Activated B cell treated with CpG ODN at 0.5 μM for 24 hours (primary cell): ENCODE measurements around the gene C16orf89. TPM values are rescaled to one million over a fixed set of nuclear protein-coding genes. Genes with fewer than 3 reads are reported as not detected.
A peak's percentile ranks its signal among the peaks of the same experiment; 100 is the strongest.
"Not testable (repeated sequence)": the region's sequence is repeated elsewhere in the genome, so short reads cannot be mapped to it uniquely, and the experiment has no call there.

Experiments
- ATAC-seq: fragments of 200-7000 bp; cut with Tn5 transposase; one replicate; pipeline ENCODE4 v1.10.0; 2021; ENCODE audit warnings: low read depth, mild to moderate bottlenecking, moderate library complexity
- CTCF ChIA-PET: fragments of 350-600 bp; sonication (Branson Sonifier 250); formaldehyde crosslinking; loops from one replicate; lab custom pipeline; 2021; ENCODE audit warnings: antibody characterized with exemption; lab: Charles Lee
- POLR2A ChIA-PET: fragments of 350-600 bp; sonication (Branson Sonifier 250); formaldehyde crosslinking; loops from one replicate; lab custom pipeline; 2021; ENCODE audit warnings: antibody characterized with exemption; lab: Charles Lee
- DNase-seq: peaks from one replicate; pipeline ENCODE4 v3.0.0; 2022
- H3K27ac Mint-ChIP-seq: one replicate; pipeline ENCODE4 v1.8.0; 2020; ENCODE audit warnings: mixed read lengths
- H3K27me3 Mint-ChIP-seq: one replicate; pipeline ENCODE4 v1.8.0; 2021; ENCODE audit warnings: mixed read lengths
- H3K36me3 Mint-ChIP-seq: one replicate; pipeline ENCODE4 v1.8.0; 2021; ENCODE audit warnings: low read depth, mixed read lengths
- H3K4me1 Mint-ChIP-seq: one replicate; pipeline ENCODE4 v1.8.0; 2021; ENCODE audit warnings: mixed read lengths
- H3K4me3 Mint-ChIP-seq: one replicate; pipeline ENCODE4 v1.8.0; 2020; ENCODE audit warnings: mild to moderate bottlenecking, mixed read lengths
- H3K9me3 Mint-ChIP-seq: one replicate; pipeline ENCODE4 v1.8.0; 2020; ENCODE audit warnings: mixed read lengths
- CTCF ChIP-seq: fragments of 200-600 bp; IDR thresholded peaks from one replicate; pipeline ENCODE4 v1.8.0; 2022; ENCODE audit warnings: antibody characterized with exemption, mild to moderate bottlenecking
- intact Hi-C: fragments of 100-400 bp; cut with micrococcal nuclease; formaldehyde crosslinking; loops from one replicate; pipeline ENCODE4 v1.15.1; 2024
- total RNA-seq: library from RNA; stranded (reverse); gene quantifications from 2 replicates; pipeline ENCODE4 v1.2.3, GENCODE V29; 2022

Gene C16orf89, protein sequence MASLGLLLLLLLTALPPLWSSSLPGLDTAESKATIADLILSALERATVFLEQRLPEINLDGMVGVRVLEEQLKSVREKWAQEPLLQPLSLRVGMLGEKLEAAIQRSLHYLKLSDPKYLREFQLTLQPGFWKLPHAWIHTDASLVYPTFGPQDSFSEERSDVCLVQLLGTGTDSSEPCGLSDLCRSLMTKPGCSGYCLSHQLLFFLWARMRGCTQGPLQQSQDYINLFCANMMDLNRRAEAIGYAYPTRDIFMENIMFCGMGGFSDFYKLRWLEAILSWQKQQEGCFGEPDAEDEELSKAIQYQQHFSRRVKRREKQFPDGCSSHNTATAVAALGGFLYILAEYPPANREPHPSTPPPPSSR
- not detected in 2 replicates for total RNA-seq

- ChIA-PET CTCF (no interaction called here), POLR2A (no interaction called here)
- H3K36me3 Mint-ChIP-seq = no peaks in the 10 kb centered on the region
- no peak within 1 kb of the TSS for H3K27ac Mint-ChIP-seq
- H3K4me1 Mint-ChIP-seq = no peaks in the 10 kb centered on the region
- peaks cover 8% of the 10 kb centered on the region for H3K27me3 Mint-ChIP-seq
- DNase-seq (no peak), ATAC-seq (no peak)
- TF ChIP-seq CTCF = no peak
- H3K4me3 Mint-ChIP-seq = no peak within 1 kb of the TSS
- intact Hi-C loops = no loop called here
- H3K9me3 Mint-ChIP-seq = no peaks in the 10 kb centered on the region
Measured at GRCh38 chr16:5065813-5066212, at the start of gene C16orf89. TSS of gene C16orf89 (minus strand) at chr16:5065956. CDS start at chr16:5065908, 48 bp downstream.

DNA sequence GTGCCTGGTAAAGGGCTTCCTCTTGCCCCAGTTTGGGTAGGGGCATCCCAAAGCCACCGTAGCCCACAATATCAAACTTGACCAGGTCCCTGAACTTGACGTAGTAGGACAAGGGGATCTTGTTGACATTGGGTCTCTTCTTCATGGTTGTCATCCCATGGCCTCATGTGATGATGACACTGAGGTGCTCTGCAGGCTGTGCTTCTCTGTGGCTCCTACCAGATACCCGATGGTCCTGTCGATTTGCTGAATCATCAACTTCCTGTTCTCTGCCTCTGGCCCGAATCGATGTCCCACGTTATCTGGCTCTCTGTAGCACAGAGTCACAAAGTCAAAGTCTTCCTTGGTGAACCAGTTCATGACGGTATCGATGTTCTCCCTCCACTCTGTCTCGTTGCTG is 45.2 kb upstream of the C16orf89 start:
- CTCF ChIA-PET, ATAC-seq, POLR2A ChIA-PET, DNase-seq, H3K27ac Mint-ChIP-seq, intact Hi-C loops, H3K9me3 Mint-ChIP-seq, H3K4me1 Mint-ChIP-seq, H3K27me3 Mint-ChIP-seq, H3K4me3 Mint-ChIP-seq, H3K36me3 Mint-ChIP-seq: not testable (repeated sequence)

GRCh38 chr16:5108505-5109158 is 42.9 kb upstream of the C16orf89 start:
- TF ChIP-seq CTCF = no peak
- ChIA-PET POLR2A (no interaction called here), CTCF (no interaction called here)
- intact Hi-C loops = no loop called here
- Mint-ChIP-seq H3K27ac (no peak overlapping the region), H3K27me3 (peaks cover 3% of the 10 kb centered on the region), H3K36me3 (no peaks in the 10 kb centered on the region), H3K9me3 (no peaks in the 10 kb centered on the region), H3K4me1 (no peaks in the 10 kb centered on the region), H3K4me3 (no peak overlapping the region)
- no peak for ATAC-seq
- DNase-seq = no peak

- POLR2A ChIA-PET = not testable (repeated sequence)
Measured at GRCh38 chr16:5105039-5105438, 39.3 kb upstream of the C16orf89 start.

GRCh38 chr16:5103296-5104032 is 37.7 kb upstream of the C16orf89 start:
- H3K27me3 Mint-ChIP-seq, ATAC-seq, POLR2A ChIA-PET, H3K4me3 Mint-ChIP-seq, H3K9me3 Mint-ChIP-seq, H3K4me1 Mint-ChIP-seq, intact Hi-C loops, CTCF ChIA-PET, H3K36me3 Mint-ChIP-seq, H3K27ac Mint-ChIP-seq, DNase-seq: not testable (repeated sequence)

More at GRCh38 chr16:5105039-5105438, 39.3 kb upstream of the C16orf89 start:
- H3K36me3 Mint-ChIP-seq, H3K27me3 Mint-ChIP-seq, H3K4me1 Mint-ChIP-seq, H3K27ac Mint-ChIP-seq, H3K9me3 Mint-ChIP-seq, ATAC-seq, DNase-seq, intact Hi-C loops, CTCF ChIA-PET, H3K4me3 Mint-ChIP-seq: not testable (repeated sequence)

DNA sequence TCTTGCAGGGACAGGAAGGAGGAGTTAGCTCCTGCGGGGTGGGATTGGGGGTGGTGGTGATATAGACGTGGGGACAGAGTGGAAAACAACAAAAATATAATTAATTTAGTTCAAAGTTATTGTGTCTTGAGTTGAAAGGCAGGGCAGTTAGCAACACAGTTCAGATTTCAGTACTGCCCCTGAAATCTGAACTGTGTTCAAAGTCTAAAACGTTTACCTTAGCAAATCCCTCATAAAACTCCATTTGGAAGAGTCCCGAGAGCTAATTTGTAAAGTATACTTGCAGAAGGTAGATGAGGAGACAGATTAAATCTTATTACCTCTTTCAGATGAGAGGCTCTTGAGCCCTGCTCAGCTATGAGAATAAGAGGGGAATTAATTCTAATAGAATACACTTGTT is 33.4 kb upstream of the C16orf89 start:
- intact Hi-C loops = loop anchor here (5.0 kb wide), 1 partner anchor 792 kb away; no protein-coding TSS in a partner anchor
- DNase-seq, H3K27me3 Mint-ChIP-seq, H3K4me1 Mint-ChIP-seq, H3K9me3 Mint-ChIP-seq, CTCF ChIA-PET, H3K27ac Mint-ChIP-seq, ATAC-seq, H3K36me3 Mint-ChIP-seq: not testable (repeated sequence)
- POLR2A ChIA-PET = interaction anchor here (0.6 to 1.6 kb wide), 3 partner anchors 27 to 65 kb away, joined by 5 to 8 read pairs (median 5); partner anchors contain the start of genes ALG1 and NAGPA
- peak overlapping the region; percentile 93 for H3K4me3 Mint-ChIP-seq

DNA sequence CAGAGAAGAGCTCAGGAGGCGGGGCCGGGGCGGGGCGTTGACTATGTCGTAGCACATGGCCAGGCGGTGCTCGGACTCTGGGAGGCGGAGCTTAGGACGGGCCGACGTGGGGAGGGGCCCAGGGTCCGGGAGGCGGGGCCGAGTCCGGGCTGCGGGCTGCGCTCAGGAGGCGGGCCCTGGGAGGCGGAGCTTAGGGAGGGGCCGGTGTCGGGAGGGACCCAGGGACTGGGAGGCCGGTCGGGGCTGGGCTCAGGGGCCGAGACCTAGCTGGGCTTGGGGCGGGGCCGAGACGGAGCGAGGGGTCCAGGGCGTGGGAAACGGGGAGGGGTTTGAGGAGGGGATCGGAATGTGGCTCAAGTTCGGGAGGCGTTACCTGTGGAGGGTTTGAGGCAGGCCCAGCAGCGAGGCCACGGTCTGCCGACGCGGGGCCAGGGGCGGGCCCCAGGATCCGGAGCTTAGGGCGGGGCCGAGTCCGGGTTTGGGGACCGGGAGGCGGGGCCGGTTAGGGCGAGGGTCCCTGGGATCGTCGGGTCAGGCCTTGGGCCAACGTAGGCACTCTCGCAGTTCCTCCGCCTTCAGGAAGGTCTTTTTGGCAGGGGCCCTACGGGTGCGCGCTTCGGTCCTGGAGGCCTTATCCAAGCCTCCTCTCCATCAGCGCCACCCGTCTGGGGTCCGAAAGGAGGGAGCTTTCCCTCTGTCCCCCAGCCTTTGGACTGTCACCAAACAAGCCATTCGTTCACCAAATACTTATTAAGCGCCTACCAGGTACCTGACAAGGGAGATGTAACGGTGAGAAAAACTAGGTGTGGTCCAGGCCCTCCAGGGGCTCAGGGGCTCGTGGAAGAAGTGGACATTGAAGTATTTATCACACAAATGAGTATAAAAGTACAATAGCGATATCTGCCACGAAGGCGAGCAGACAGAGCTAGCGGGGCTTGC is 32.7 kb upstream of the C16orf89 start:
- POLR2A ChIA-PET = interaction anchor here (0.5 to 1.6 kb wide), 8 partner anchors 27 to 1835 kb away, joined by 3 to 10 read pairs (median 6); partner anchors contain the start of genes ALG1, GLYR1, MGRN1 and NAGPA
- H3K4me1 Mint-ChIP-seq, ATAC-seq, H3K9me3 Mint-ChIP-seq, H3K36me3 Mint-ChIP-seq, H3K27me3 Mint-ChIP-seq, CTCF ChIA-PET: not testable (repeated sequence)
- intact Hi-C loops = loop anchor here (1.0 to 5.0 kb wide), 2 partner anchors 251 to 791 kb away; partner anchors contain the start of genes GLYR1 and UBN1
- Mint-ChIP-seq H3K4me3 (peak overlapping the region; percentile 93), H3K27ac (peak overlapping the region; percentile 96)
- peak; percentile 70 for DNase-seq

GRCh38 chr16:5097470-5098220 is 31.9 kb upstream of the C16orf89 start, which contains the start of gene EEF2KMT:
TSS of gene EEF2KMT (minus strand) at chr16:5097795. CDS start at chr16:5097739, 56 bp downstream.
- ATAC-seq (peak; percentile 99), DNase-seq (peak; percentile 96)
- H3K4me1 Mint-ChIP-seq, H3K27me3 Mint-ChIP-seq, H3K9me3 Mint-ChIP-seq, CTCF ChIA-PET, H3K36me3 Mint-ChIP-seq: not testable (repeated sequence)
- intact Hi-C loops = loop anchor here (1.0 to 5.0 kb wide), 5 partner anchors 25 to 790 kb away; partner anchors contain the start of genes GLYR1, NAGPA, NUDT16L1 and UBN1
- Mint-ChIP-seq H3K4me3 (peak within 1 kb of the TSS; percentile 93), H3K27ac (peak within 1 kb of the TSS; percentile 96)
- POLR2A ChIA-PET = interaction anchor here (0.5 to 1.6 kb wide), 6 partner anchors 26 to 1834 kb away, joined by 3 to 10 read pairs (median 7); partner anchors contain the start of genes ALG1, GLYR1, MGRN1 and NAGPA
